HL-60 (cell line): ENCODE measurements around the gene CD99L2.

Source experiments
- GABPA ChIP-seq: IDR thresholded peaks from 2 replicates; pipeline ENCODE4 v1.6.1; 2012; ENCODE audit warnings: low read depth
- POLR2AphosphoS5 ChIP-seq: IDR thresholded peaks from 2 replicates; pipeline ENCODE4 v1.6.1; 2012; ENCODE audit warnings: low read depth
- TF ChIP-seq, protein P1 (sequence below): IDR thresholded peaks from one replicate; pipeline ENCODE4 v1.5.1; 2011; ENCODE audit warnings: low read length, control low read depth, inconsistent platforms; ENCODE audit not compliant: insufficient read depth
- TF ChIP-seq, protein P2 (sequence below): IDR thresholded peaks from 2 replicates; pipeline ENCODE4 v1.6.1; 2012; ENCODE audit warnings: low read depth; ENCODE audit not compliant: insufficient replicate concordance

DNA sequence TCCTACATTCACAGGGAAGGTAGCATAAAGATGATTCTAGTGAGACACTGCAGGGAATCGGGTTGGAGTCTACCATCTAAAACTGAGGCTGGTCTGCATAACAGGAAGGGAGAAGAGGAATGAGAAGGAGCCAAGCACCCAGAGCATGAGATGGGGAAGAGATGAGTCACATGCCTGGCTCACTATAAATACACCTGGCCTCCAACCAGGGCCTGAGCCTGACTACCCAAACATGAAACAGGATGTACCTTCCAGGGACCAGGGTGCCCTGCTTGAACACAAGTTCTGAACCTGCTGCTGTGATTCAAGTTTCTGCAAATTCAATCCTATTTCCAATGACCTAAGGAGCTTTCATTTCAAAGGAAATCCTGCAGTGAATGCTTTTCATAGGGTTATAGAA, 24.9 kb downstream of the CD99L2 start:
- TF ChIP-seq, protein P1, sequence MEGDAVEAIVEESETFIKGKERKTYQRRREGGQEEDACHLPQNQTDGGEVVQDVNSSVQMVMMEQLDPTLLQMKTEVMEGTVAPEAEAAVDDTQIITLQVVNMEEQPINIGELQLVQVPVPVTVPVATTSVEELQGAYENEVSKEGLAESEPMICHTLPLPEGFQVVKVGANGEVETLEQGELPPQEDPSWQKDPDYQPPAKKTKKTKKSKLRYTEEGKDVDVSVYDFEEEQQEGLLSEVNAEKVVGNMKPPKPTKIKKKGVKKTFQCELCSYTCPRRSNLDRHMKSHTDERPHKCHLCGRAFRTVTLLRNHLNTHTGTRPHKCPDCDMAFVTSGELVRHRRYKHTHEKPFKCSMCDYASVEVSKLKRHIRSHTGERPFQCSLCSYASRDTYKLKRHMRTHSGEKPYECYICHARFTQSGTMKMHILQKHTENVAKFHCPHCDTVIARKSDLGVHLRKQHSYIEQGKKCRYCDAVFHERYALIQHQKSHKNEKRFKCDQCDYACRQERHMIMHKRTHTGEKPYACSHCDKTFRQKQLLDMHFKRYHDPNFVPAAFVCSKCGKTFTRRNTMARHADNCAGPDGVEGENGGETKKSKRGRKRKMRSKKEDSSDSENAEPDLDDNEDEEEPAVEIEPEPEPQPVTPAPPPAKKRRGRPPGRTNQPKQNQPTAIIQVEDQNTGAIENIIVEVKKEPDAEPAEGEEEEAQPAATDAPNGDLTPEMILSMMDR = no peak
- no peak for TF ChIP-seq POLR2AphosphoS5
- no peak for TF ChIP-seq GABPA
- TF ChIP-seq, protein P2, sequence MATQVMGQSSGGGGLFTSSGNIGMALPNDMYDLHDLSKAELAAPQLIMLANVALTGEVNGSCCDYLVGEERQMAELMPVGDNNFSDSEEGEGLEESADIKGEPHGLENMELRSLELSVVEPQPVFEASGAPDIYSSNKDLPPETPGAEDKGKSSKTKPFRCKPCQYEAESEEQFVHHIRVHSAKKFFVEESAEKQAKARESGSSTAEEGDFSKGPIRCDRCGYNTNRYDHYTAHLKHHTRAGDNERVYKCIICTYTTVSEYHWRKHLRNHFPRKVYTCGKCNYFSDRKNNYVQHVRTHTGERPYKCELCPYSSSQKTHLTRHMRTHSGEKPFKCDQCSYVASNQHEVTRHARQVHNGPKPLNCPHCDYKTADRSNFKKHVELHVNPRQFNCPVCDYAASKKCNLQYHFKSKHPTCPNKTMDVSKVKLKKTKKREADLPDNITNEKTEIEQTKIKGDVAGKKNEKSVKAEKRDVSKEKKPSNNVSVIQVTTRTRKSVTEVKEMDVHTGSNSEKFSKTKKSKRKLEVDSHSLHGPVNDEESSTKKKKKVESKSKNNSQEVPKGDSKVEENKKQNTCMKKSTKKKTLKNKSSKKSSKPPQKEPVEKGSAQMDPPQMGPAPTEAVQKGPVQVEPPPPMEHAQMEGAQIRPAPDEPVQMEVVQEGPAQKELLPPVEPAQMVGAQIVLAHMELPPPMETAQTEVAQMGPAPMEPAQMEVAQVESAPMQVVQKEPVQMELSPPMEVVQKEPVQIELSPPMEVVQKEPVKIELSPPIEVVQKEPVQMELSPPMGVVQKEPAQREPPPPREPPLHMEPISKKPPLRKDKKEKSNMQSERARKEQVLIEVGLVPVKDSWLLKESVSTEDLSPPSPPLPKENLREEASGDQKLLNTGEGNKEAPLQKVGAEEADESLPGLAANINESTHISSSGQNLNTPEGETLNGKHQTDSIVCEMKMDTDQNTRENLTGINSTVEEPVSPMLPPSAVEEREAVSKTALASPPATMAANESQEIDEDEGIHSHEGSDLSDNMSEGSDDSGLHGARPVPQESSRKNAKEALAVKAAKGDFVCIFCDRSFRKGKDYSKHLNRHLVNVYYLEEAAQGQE = no peak
